RKO (cell line): ENCODE measurements around the gene YPEL5.
A peak's percentile ranks its signal among the peaks of the same experiment; 100 is the strongest.
"Not testable (repeated sequence)": the region's sequence is repeated elsewhere in the genome, so short reads cannot be mapped to it uniquely, and the experiment has no call there.

Experiments used
- DNase-seq: peaks from one replicate; pipeline ENCODE4 v3.0.0-alpha.2; 2016; ENCODE audit warnings: low spot score

Gene YPEL5

GRCh38 chr2:30146337-30147195 is at the start of gene YPEL5:
TSS of gene YPEL5 (plus strand) at chr2:30147007. CDS start at chr2:30156652, 9,645 bp downstream.
- peak; percentile 99 for DNase-seq

GRCh38 chr2:30098266-30099005 is 48.4 kb upstream of the YPEL5 start:
- no peak for DNase-seq

GRCh38 chr2:30099366-30099765 is 47.4 kb upstream of the YPEL5 start:
- DNase-seq, result not testable (repeated sequence)

DNA sequence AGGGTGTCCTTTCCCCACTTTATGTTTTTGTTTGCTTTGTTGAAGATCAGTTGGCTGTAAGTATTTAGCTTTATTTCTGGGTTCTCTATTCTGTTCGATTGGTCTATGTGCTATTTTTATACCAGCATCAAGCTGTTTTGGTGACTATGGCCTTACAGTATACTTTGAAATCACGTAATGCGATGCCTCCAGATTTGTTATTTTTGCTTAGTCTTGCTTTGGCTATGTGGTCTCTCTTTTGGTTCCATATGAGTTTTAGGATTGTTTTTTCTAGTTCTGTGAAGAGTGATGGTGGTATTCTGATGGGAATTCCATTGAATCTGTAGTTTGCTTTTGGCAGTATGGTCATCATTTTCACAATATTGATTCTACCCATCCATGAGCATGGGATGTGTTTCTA is 46.1 kb upstream of the YPEL5 start:
- not testable (repeated sequence) for DNase-seq

GRCh38 chr2:30104307-30104706 is 42.5 kb upstream of the YPEL5 start:
- DNase-seq, result no peak

DNA sequence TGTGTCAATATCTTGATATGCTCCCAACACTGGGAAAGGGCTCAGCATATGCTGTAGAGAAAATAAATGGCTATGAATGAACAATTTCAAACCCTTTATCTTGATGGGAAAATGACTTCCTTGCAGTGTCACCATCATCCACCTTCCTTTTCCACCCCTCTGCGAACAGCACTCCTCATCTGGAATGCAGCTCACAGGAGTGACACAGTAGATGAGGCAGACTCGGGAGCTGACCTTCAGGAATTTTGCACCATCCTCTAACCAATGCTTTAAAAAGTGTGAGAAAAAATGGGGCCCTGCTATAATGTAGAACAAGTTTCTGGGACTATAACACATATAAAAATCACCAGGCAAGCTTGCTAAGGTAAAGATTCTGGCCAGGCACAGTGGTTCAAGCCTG is 41.3 kb upstream of the YPEL5 start:
- DNase-seq, result no peak

DNA sequence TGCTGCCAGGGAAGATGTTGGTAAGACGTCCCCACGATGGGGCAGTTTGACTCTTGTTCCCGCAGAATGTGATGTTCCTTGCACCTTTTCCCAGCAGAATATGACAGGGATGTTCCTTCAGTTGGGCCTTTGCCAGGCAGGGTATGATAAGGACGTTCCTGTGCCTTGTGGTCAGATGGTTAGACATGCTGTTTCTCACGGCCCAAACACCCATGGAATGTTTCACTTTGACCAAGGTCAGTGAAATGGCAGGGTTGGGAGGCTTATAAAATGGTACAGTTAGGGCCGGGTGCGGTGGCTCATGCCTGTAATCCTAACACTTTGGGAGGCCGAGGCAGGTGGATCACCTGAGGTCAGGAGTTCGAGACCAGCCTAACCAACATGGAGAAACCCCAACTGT is 40.3 kb upstream of the YPEL5 start:
- DNase-seq, result no peak

DNA sequence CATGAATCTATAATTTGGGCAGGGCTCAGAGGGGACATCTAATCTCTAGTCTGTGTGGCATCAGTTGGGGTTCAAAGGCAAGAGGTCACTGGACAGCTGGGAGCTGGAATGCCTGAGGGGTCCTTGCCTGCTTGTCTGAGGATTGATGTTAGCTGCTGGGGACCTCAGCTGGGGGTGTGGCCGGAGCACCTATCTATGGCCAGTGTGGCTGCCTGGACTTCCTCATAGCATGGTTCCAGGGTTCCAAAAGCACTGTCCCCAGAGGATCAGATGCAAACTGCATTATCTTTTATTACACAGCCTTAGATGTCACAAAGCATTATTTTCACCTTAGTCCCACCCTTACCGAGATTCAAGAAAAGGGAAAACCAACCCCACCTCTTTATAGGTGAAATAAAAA is 38.6 kb upstream of the YPEL5 start:
- DNase-seq, result no peak

GRCh38 chr2:30108851-30109250 is 38.0 kb upstream of the YPEL5 start:
- no peak for DNase-seq

DNA sequence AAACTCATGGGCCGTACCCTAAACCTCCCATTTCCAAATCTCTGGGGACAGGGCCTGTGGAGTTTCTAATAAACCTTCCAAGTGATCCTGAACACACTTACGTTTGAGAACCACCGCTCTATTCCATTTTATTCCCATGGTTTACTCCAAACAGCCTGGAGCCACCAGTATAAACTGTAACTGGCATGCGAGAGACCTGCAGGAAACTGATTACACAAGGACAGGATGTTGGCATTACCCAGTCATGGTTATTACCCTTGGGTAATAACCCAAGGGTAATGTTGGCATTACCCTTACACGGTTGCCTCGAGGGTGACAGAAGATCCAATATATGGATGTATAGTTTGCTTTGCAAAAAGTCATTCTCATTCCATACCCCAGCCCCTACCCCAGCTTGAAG is 37.0 kb upstream of the YPEL5 start:
- DNase-seq, result no peak

GRCh38 chr2:30110773-30111172 is 36.0 kb upstream of the YPEL5 start:
- DNase-seq, result peak; percentile 11

DNA sequence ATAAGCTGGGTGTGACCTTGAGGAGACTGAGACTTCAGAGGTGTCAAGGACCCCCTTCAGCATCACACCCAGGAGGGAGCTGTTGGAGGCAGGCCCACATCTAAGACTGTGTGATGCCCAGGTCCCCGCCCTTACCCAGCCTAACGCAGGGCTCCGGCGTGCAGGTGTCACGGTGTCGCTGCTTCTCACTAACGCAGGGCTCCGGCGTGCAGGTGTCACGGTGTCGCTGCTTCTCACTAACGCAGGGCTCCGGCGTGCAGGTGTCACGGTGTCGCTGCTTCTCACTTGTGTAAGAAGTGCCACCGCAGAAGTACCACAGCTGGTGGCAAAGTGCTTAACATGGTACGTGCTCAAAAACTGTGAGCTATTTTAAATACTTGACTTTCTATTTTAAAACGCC is 35.6 kb upstream of the YPEL5 start:
- DNase-seq, result not testable (repeated sequence)

GRCh38 chr2:30112561-30112960 is 34.2 kb upstream of the YPEL5 start:
- DNase-seq, result no peak

DNA sequence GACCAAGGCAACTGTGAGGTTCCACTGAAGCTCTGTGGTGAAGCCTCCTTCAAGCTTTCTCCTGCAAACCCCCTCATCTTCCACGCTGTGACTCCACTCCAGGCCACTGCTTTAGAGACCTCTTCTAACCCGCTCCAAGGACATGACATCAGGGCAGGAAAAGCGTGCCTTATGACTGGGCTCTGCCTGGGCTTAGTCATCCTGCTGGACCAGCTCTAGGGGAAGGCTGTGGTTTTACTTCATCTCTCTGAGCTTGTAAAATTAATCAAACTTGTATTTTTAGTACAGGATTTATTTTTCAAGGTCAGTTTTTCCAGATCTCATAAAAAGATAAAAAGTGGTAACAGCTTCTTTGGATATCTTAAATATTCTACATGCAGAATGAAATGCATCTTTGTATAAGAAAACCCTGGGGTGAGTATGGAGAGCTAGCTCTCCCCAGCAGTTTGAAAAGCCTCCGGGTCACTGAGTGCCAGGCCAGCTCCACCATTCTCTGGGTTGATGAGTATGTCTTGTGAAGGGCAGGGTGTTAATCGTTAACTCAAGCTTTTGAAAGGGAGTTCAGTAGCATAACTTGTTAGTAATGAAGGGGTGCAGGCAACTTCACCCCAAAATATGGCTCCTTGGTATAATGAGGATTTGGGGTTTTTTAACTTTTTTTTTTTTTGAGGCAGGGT is 33.1 kb upstream of the YPEL5 start:
- DNase-seq, result peak; percentile 88

DNA sequence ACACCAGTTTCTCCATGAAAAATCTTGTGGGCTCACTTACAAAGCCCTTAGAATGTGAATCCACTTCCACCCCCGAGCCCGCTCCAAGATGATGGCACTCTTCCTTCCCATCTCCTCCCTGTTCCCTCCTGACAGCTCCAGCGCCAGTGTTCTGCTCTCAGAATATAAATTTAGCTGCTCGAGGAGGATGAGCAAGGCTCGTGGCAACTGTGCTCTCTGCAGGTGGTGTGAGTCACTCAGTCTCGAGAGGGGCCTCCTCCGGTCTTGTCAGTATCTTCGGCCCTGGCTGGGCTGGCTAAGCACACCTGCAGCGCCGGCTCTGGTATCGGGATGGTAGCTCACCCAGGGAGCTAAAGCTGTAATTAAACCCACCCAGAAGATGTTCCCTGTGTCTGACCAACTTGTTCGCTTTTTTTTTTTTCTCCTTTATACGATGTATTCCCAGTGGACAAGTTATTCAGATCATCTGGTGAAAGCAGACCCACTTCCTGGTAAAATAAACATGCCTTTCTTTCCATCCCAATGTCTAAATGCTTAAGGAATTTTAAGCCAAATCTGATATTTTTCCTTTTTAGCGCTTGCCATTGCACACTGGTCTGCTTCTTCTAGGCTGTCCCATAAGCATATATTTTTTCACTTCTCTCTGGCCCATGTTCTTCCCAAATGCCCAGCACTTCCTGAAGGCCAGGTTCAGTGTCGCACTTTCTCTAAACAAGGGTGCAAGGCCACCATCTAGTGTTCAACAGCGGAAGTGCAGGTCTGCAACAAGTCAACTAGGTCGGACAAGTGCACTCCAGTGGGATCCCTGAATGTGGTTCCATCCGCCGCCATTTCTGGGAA is 31.4 kb upstream of the YPEL5 start:
- DNase-seq, result peak; percentile 78

GRCh38 chr2:30115981-30116285 is 30.9 kb upstream of the YPEL5 start:
- DNase-seq, result no peak

GRCh38 chr2:30122362-30122761 is 24.4 kb upstream of the YPEL5 start:
- no peak for DNase-seq

DNA sequence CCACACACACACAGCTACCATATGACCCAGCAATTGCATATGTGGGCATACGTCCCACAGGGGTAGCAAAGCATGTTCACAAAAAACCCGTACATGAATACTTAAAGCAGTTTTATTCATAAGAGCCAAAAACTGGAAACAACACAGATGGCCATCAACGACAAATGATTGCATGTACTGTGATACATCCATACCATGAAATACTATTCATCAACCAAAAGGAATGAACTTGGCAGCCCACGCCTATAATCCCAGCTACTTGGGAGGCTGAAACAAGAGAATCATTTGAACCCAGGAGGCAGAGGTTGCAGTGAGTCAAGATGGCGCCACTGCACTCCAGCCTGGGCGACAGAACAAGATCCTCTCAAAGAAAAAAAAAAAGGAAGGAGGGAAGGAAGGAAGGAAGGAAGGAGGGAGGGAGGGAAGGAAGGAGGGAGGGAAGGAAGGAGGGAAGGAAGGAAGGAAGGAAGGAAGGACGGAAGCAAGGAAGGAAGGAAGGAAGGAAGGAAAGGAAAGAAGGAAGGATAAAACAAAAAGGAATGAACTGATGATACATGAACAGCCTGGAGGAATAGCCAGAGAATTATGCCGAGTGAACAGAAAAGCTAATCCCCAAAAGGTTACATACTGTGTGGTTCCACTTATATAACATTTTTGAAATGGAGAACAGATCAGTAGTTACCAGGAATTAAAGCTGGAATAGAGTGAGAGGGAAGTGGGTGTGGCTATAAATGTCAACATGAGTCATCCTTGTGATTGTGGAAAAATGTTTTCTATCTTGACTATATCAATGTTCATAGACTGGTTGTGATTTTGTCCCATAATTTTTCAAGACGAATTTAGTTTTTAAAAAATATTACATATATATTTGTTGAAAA is 19.6 kb upstream of the YPEL5 start:
- DNase-seq, result peak; percentile 34

DNA sequence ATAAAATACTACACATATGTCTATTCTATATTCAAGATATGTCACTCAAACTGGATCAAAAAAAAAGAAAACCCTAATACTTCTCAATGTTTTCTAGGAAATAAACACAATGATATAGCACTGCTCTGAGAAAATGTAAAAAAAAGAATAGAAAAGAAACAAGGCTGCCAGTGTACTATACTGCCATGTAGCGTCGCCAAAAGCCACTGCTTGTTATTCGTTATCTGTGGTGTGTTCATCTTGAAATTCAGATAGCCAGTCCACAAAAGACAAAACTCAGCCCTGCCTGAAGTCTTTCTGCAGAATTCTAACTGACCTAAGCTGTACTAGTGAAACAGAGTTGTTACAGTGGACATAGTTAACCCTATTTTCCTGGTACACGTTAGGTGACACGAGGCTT is 12.2 kb upstream of the YPEL5 start:
- no peak for DNase-seq

GRCh38 chr2:30135541-30135940 is 11.3 kb upstream of the YPEL5 start:
- DNase-seq, result no peak
